Measurements from ENCODE around the gene MEFV. TPM values are rescaled to one million over a fixed set of nuclear protein-coding genes. Genes with fewer than 3 reads are reported as not detected.
"Not testable (repeated sequence)": the region's sequence is repeated elsewhere in the genome, so short reads cannot be mapped to it uniquely, and the experiment has no call there.

Gene MEFV
- total RNA-seq, 1 experiment from 2014 or later = 0.34 TPM

DNA sequence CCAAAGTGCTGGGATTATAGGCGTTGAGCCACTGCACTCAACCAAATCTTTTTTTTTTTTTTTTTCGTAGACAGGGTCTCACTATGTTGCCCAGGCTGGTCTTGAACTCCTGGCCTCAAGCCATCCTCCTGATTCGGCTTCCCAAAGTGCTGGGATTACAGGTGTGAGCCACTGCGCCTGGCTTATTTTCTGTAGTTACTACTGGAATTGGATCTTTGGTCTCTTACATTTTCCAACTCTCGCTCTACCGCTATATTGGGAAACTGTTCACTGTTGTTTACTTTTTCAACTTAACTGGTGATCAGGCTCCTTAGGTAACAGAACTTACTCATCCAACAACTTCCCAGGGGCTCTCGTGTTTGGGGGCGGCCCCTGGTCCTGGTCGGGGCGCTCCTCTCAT, 35.6 kb downstream of the MEFV start:
- DNase-seq (ENCODE audit: low read depth) = no peak

DNA sequence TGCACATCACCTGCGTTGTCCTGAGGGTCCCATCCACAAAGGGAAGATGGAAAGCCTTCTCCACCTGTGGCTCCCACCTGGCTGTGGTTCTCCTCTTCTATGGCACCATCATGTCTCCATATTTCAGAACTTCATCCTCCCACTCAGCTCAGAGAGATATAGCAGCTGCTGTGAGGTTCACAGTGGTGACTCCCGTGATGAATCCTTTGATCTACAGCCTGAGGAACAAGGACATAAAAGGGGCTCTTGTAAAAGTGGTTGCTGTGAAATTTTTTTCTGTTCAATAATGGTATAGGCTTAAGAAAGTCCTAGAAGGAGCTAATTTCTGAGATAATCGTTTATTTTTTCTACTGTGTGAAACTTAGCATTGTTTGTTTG, 40.2 kb downstream of the MEFV start:
- no peak for DNase-seq (ENCODE audit: low read depth)

DNA sequence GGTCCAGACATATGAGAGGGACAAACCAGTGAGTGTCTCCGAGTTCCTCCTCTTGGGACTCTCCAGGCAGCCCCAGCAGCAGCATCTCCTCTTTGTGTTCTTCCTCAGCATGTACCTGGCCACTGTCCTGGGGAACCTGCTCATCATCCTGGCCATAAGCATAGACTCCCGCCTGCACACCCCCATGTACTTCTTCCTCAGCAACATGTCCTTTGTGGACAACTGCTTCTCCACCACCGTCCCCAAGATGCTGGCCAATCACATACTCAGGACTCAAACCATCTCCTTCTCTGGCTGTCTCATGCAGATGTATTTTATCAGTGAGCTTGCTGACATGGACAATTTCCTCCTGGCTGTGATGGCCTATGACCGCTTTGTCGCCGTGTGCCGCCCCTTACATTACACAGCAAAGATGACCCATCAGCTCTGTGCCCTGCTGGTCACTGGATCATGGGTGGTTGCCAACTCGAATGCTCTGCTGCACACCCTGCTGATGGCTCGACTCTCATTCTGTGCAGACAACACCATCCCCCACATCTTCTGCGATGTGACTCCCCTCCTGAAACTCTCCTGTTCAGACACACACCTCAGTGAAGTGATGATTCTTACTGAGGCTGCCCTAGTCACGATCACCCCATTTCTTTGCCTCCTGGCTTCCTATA, 40.7 kb downstream of the MEFV start:
- DNase-seq (ENCODE audit: low read depth) = no peak

DNA sequence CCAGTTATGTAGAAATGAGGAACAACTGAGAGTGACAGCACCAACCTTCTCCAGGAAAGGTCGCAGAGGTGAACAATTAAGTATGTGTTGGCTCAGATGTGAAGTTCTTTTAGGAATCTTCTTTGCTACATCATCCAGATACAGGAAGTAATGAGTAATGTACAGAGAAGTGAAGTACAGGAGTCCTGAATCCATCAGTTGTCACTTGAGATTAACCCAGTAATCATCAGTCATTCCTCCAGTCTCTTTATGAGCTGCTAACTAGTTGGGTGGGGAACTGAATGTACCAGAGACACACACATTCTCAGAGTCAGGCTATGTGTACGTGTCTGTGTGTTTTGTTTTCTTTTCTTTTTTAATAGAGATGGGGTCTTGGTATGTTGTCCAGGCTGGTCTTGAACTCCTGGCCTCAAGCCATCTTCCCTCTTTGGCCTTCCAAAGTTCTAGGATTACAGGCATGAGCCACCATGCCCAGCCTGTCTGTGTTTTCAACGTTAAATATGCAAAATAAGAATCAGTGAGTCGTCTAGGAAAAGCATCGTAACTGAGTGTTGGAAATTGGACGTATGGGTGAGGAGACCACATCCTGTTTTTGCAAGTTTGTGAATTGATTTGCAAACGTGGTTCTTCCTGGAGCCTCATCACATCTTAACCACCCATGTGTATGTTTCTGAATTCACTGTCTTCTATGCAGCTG, 41.4 kb downstream of the MEFV start:
- DNase-seq (ENCODE audit: low read depth) = no peak

DNA sequence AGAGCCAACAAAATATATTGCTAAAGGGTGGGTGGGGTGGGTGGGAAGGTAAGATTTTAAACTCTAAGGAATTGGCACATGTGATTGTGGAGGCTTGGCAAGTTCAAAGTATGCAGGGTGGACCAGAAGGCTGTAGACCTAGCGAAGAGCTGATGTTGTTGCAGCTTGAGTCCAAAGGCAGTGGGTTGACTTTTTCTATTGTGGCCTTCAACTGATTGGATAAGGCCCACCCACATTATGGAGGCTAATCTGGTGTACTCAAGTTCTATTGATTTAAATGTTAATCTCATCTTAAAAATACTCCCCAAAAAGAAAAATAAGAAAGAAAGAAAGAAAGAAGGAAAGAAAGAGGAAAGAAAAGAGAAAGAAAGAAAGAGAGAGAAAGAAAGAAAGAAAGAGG, 43.9 kb downstream of the MEFV start:
- no peak for DNase-seq (ENCODE audit: low read depth)

DNA sequence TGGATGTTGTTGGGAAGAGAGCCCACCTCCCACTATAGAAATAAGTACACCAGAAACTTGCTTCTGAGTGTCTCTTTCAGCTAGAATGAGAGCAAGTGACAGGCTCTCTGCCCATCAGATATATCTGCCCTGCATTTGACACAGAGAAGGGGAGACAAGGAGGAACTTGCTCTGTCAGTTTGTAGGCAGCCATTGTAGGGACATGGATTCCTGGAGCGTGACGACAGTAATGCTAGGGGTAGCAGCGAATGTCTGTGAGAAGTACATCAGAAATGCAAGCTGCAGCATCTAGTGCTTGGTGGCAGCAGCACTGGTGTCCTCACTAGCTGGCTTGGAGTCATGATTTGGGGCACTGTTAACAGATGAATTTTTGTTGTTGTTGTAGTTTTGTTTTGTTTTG, 44.4 kb downstream of the MEFV start:
- no peak for DNase-seq (ENCODE audit: low read depth)

DNA sequence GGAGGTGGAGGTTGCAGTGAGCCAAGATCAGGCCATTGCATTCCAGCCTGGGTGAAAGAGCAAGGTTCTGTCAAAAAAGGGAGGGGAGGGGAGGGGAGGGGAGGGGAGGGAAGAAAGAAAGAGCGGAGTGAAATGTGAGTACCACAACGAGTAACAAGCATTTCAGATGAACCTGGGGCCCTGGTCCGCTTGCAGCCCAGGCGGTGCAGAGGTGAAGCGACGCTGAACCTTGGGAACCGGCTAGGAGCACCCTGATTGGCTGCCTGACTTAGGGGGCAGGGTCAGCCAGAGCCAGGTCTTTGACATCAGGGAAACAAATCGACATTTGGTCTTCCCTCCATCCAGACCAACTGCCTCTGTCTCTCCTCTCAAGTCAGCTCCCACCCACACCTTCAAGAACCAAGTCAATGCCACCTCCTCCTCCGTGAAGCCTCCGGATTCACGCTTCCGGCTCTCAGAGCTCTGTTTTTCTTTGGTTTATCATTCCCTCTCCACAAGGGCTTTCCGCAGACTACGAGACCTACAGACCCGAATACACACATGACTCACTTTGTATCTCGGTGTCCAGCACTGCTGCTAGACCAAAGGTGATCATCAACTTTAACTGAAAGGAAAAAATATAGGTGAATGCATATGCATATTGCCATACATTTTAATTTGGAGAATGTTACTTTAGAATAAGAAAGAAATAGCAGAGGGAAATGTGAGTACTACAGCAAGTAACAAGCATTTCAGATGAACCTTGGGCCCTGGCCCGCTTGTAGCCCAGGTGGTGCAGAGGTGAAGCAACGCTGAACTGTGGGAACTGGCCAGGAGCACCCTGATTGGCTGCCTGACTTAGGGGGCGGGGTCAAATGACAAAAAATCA, 49.1 kb downstream of the MEFV start:
- DNase-seq (ENCODE audit: low read depth) = no peak

DNA sequence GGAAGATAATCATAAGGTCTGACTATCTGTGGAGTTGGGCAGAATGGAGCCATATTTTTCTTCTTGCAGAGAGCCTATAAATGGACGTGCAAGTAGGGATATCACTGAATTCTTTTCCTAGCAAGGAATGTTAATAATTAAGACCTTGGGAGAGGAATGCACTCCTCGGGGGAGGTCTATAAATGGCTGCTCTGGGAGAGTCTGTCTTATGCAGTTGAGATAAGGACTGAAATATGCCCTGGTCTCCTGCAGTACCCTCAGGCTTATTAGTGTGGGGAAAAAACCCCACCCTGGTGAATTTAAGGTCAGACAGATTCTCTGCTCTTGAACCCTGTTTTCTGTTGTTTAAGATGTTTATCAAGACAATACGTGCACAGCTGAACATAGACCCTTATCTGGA, 50.5 kb downstream of the MEFV start:
- DNase-seq (ENCODE audit: low read depth) = not testable (repeated sequence)

DNA sequence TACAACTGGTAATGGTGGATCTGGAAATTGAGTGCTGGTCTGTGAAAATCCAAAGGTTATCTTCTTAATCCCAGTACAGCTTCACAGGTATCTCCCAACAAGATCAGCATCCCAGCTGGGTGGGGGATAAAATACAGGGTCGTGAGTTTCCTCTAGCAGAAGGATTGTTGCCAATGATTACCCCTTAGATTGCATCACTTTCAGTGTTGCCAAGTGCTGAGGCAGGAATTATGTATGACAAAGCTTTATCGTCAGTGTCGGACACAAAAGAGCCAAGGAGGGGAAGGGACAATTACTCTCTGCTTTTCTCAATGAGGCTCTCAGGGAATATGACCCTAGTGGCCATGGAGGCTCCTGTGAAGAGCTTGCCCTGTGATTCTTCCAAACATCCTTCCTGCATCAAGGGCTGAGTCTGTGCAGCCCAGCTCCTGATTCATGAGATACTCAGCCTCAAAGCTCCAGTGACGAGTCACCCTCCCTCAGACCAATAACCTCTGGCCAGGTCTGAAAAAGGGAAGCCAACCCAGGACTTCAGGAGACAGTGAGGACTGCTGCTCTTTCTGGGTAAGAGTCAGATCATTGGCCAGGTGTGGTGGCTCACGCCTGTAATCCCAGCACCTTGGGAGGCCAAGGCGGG, 53.4 kb downstream of the MEFV start:
- no peak for DNase-seq (ENCODE audit: low read depth)

DNA sequence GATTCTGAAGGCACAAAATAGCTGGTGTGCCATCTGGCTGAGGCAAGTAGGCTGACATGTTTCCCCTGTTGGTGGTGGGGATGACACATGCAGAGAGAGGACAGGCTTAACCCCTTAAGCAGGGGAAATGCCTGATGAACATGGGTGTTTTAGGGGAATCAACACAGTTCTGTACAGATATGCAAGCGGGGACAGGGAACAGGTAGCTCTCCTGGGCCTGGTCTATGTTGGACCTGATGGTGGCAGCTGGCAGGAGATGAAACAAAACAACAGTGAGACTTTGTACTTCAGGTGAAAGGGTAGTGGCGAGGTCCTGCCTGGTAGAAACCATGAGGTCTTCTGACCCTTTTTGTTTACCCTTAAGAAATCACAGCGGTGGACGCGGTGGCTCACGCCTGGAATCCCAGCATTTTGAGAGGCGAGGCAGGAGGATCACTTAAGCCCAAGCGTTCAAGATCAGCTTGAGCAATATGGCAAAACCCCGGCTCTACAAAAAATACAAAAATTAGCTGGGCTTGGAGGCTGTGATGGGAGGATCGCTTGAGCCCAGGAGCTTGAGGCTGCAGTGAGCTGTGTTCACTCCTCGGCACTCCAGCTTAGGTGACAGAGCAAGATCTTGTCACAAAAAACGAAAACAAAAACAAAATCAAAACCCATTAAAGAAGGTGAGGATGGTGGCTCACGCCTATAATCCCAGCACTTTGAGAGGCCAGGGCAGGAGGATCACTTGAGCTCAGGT, 57.9 kb downstream of the MEFV start:
- DNase-seq (ENCODE audit: low read depth) = no peak

DNA sequence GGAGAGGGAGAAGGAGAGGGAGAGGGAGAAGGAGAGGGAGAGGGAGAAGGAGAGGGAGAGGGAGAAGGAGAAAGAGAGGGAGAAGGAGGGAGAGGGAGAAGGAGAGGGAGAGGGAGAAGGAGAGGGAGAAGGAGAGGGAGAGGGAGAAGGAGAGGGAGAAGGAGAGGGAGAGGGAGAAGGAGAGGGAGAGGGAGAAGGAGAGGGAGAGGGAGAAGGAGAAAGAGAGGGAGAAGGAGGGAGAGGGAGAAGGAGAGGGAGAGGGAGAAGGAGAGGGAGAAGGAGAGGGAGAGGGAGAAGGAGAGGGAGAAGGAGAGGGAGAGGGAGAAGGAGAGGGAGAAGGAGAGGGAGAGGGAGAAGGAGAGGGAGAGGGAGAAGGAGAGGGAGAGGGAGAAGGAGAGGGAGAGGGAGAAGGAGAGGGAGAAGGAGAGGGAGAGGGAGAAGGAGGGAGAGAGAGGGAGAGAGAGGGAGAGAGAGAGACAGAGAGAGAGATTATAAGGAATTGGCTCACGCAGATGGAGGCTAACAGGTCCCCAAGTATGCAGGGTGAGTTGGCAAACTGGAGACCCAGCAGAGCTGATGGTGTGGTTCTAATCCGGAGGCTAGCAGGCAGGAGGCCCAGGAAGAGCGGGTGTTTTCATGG, 58.6 kb downstream of the MEFV start:
- not testable (repeated sequence) for DNase-seq (ENCODE audit: low read depth)

DNA sequence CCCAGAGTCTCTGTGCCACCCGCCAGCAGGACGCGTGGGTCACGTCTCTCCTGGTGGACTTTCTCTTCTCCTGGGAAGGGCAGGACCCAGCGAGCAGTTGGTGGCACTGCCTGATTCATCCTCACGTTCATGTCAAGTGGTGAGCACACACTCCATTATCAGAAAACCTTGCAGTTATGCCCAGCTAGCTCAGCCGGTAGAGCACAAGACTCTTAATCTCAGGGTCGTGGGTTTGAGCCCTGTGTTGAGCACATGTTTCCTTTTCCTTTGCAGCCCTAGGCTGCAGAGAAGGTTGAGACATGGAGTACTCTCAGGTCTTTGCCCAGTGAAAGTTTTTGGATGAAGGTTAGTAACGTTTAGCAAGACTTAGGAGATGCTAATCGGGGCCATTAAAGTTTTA, 60.5 kb downstream of the MEFV start:
- DNase-seq (ENCODE audit: low read depth) = peak; percentile 64

DNA sequence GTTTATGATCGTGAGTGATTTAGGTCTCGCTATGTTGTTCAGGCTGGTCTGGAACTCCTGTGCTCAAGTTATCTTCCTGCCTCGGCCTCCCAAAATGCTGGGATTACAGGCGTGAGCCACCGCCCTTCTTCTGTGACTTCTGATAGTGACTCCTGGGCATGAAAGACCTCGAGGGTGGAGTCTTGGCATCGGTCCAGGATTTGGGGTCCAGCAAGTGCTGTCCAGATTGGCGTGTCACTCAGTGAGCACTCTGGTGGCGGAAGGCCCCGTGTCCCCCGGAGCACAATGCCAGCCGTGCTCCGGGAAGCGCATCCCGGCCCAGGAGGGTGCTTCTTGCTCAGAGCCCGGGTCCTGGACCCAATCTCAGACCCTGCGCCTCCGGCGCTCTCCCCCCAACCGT, 61.6 kb downstream of the MEFV start:
- DNase-seq (ENCODE audit: low read depth) = no peak

DNA sequence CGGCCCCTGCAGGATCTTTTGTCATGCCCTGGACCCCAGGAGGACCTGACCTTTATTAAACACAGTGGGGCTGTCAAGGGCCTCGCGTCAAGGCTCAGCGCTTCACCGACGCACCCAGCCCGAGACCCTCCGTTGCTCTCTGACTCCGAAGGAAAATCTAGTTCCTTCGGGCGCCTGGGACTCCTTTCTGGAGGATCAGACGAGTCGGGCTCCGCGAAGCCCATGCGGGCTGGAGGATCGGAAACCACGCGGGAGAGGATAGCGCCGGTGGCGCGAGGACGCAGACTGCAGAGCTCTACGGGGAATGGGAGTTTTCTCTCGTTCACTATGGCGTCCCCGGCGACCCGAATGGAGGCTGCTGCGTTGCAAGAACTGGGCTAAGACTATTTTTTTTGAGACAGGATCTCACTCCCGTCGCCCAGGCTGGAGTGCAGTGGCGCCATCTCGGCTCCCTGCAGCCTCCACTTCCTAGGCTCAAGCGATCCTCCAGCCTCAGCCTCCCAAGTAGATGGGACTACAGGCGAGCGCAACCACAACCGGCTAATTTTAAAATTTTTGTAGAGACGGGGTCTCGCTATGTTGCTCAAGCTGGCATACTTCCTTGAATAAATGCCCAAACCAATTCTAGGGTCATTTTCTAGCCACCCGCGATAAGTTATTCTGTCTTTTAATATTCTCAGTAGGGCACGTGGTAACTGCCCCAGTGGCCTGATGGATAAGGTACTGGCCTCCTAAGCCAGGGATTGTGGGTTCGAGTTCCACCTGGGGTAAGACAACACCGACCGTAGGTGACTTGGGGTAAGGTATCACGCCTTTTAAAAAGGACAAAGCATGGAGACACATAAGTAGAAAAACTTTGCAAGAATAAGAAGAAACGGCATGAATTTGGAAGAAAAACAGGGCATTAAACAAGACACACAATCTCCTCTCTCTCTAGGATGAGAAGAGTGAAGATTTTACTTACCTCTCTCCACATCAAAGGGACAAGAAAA, 62.9 kb downstream of the MEFV start:
- DNase-seq (ENCODE audit: low read depth) = peak; percentile 33

DNA sequence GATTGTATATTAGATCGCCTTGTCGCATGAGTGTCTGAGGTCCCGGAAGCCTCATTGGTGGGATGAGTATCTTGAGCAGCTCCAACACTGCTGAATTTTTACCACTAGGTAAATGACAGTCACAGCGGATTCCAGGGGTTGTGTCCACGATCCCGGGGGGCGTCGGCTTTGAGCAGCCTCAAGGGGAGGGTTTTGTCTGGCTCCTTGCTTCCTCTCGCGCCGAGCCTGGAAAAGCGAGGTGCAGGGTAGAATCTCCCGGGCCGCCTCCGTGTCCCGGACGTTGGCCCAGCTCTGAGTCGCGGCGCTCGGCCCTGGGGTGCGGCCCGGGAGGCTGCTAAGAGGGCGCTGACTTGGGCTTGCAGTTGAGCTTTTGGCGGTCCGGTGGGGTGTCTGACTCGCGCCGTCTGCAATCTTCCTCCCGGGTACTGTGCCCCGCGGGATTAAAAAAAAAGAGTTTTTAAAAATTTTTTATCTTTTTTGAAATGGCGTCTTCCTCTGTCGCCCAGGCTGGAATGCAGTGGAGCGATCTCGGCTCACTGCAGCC, 63.9 kb downstream of the MEFV start:
- no peak for DNase-seq (ENCODE audit: low read depth)
